Vagina (tissue), 2 donors: ENCODE data around the gene ZNF280B. TPM values are rescaled to one million over a fixed set of nuclear protein-coding genes. Genes with fewer than 3 reads are reported as not detected.
"Not testable (repeated sequence)": the region's sequence is repeated elsewhere in the genome, so short reads cannot be mapped to it uniquely, and the experiment has no call there.

Experiments used
- DNase-seq, 2 donors: peaks; one replicate each; pipeline ENCODE4 v3.0.0-alpha.2; 2017; ENCODE audit errors: extremely low spot score in 2 of 2
- H3K27ac ChIP-seq: fragments of 200-600 bp; sonication (generic); one replicate; pipeline ENCODE4 v1.5.1; 2019
- H3K27me3 ChIP-seq: fragments of 200-600 bp; sonication (generic); one replicate; pipeline ENCODE4 v1.5.1; 2019
- H3K36me3 ChIP-seq, 2 donors: fragments of 200-600 bp; sonication (generic); one replicate each; pipeline ENCODE4 v1.5.1; 2017 to 2019
- H3K4me1 ChIP-seq: fragments of 200-600 bp; sonication (generic); one replicate; pipeline ENCODE4 v1.5.1; 2019
- H3K4me3 ChIP-seq, 2 donors: fragments of 200-600 bp; sonication (generic); 1 replicate in 1 of 2; 2 replicates in 1 of 2; pipeline ENCODE4 v1.5.1; 2016 to 2019
- H3K9me3 ChIP-seq: fragments of 200-600 bp; sonication (generic); one replicate; pipeline ENCODE4 v1.5.1; 2019
- CTCF ChIP-seq, 3 experiments: fragments of 450-650 bp in 2 of 3; fragments of 200-600 bp in 1 of 3; sonication (generic) in 1 of 3; IDR thresholded peaks; one replicate each; pipeline ENCODE4 v1.5.1; 2017 to 2019; ENCODE audit warnings: antibody characterized with exemption in 3 of 3, mild to moderate bottlenecking in 2 of 3, moderate library complexity in 2 of 3
- POLR2A ChIP-seq, 2 donors: fragments of 450-650 bp; IDR thresholded peaks; one replicate each; pipeline ENCODE4 v1.6.1; 2017; ENCODE audit warnings: antibody characterized with exemption in 2 of 2, mild to moderate bottlenecking in 2 of 2, moderate library complexity in 2 of 2
- POLR2AphosphoS5 ChIP-seq, 2 donors: sonication (generic); formaldehyde crosslinking; IDR thresholded peaks; one replicate each; pipeline ENCODE4 v1.9.0; 2017; ENCODE audit warnings: antibody characterized with exemption in 2 of 2, mild to moderate bottlenecking in 2 of 2, low read depth in 1 of 2; ENCODE audit not compliant: insufficient read depth in 1 of 2
- intact Hi-C: fragments of 100-400 bp; cut with DNase I; formaldehyde crosslinking; loops from one replicate; pipeline ENCODE4 v1.15.1; 2023
- total RNA-seq: library from RNA; depleted of rRNA; stranded (reverse); fragments of >200 nt; gene quantifications from one replicate; pipeline ENCODE4 v1.2.3, GENCODE V29; 2016

The ZNF280B gene
- total RNA-seq, 1 donor from 2014 or later = 0.25 TPM

- no peak for TF ChIP-seq POLR2AphosphoS5 (IDR thresholded peaks at IDR 0.05; ENCODE audit: insufficient read depth in 1 of 2, low read depth in 1 of 2)
- TF ChIP-seq CTCF (IDR thresholded peaks at IDR 0.05) = no peak
- TF ChIP-seq POLR2A (IDR thresholded peaks at IDR 0.05) = no peak
- DNase-seq = no peak
- intact Hi-C loops = no loop called here
- Histone ChIP-seq H3K36me3 (no peaks in the 10 kb centered on the region), H3K4me1 (no peaks in the 10 kb centered on the region), H3K27me3 (no peaks in the 10 kb centered on the region), H3K9me3 (no peaks in the 10 kb centered on the region), H3K27ac (no peak overlapping the region), H3K4me3 (no peak overlapping the region)
Observed at GRCh38 chr22:22469527-22469926, 39.0 kb downstream of the ZNF280B start.

- H3K4me1 ChIP-seq, DNase-seq, H3K9me3 ChIP-seq, intact Hi-C loops, H3K27ac ChIP-seq, H3K4me3 ChIP-seq, H3K36me3 ChIP-seq, H3K27me3 ChIP-seq: not testable (repeated sequence)
Observed at GRCh38 chr22:22468794-22469469, 39.6 kb downstream of the ZNF280B start.

GRCh38 chr22:22467112-22467511, 41.4 kb downstream of the ZNF280B start:
- no peaks in the 10 kb centered on the region for H3K9me3 ChIP-seq
- TF ChIP-seq POLR2AphosphoS5 (IDR thresholded peaks at IDR 0.05; ENCODE audit: insufficient read depth in 1 of 2, low read depth in 1 of 2) (no peak), CTCF (IDR thresholded peaks at IDR 0.05) (no peak), POLR2A (IDR thresholded peaks at IDR 0.05) (no peak)
- DNase-seq = no peak
- no peak overlapping the region for H3K27ac ChIP-seq
- no peaks in the 10 kb centered on the region for H3K36me3 ChIP-seq
- no peak overlapping the region for H3K4me3 ChIP-seq
- no peaks in the 10 kb centered on the region for H3K4me1 ChIP-seq
- intact Hi-C loops = no loop called here
- H3K27me3 ChIP-seq = no peaks in the 10 kb centered on the region

GRCh38 chr22:22465782-22466181, 42.8 kb downstream of the ZNF280B start:
- TF ChIP-seq POLR2A (IDR thresholded peaks at IDR 0.05) (no peak), CTCF (IDR thresholded peaks at IDR 0.05) (no peak), POLR2AphosphoS5 (IDR thresholded peaks at IDR 0.05; ENCODE audit: insufficient read depth in 1 of 2, low read depth in 1 of 2) (no peak)
- H3K27me3 ChIP-seq = no peaks in the 10 kb centered on the region
- H3K4me1 ChIP-seq = no peaks in the 10 kb centered on the region
- no peak for DNase-seq
- no peak overlapping the region for H3K4me3 ChIP-seq
- H3K36me3 ChIP-seq = no peaks in the 10 kb centered on the region
- H3K27ac ChIP-seq = no peak overlapping the region
- intact Hi-C loops = no loop called here
- no peaks in the 10 kb centered on the region for H3K9me3 ChIP-seq

GRCh38 chr22:22465094-22465602, 43.4 kb downstream of the ZNF280B start:
- Histone ChIP-seq H3K27me3 (no peaks in the 10 kb centered on the region), H3K36me3 (no peaks in the 10 kb centered on the region), H3K4me1 (no peaks in the 10 kb centered on the region), H3K9me3 (no peaks in the 10 kb centered on the region), H3K4me3 (no peak overlapping the region), H3K27ac (no peak overlapping the region)
- intact Hi-C loops = no loop called here
- DNase-seq = no peak
- TF ChIP-seq POLR2A (IDR thresholded peaks at IDR 0.05) (no peak), CTCF (IDR thresholded peaks at IDR 0.05) (no peak), POLR2AphosphoS5 (IDR thresholded peaks at IDR 0.05; ENCODE audit: insufficient read depth in 1 of 2, low read depth in 1 of 2) (no peak)
